GM13976 (cell line): ENCODE data around the gene CD2BP2.

Experiments
- DNase-seq: peaks from one replicate; pipeline ENCODE4 v3.0.0; 2012; ENCODE audit warnings: low spot score
- CTCF ChIP-seq: IDR thresholded peaks from 2 replicates; pipeline ENCODE4 v1.5.1; 2012; ENCODE audit warnings: borderline replicate concordance, mild to moderate bottlenecking; ENCODE audit not compliant: insufficient read depth; ENCODE audit errors: extremely low read depth, missing control alignments, control extremely low read depth
- in situ Hi-C: fragments of 300-500 bp; cut with MboI; formaldehyde crosslinking; loops from one replicate; pipeline ENCODE4 v1.12.0; 2022; ENCODE audit warnings: low sequenced_read_pairs, mixed read lengths, inconsistent platforms; ENCODE audit not compliant: unreplicated experiment

Gene CD2BP2

DNA sequence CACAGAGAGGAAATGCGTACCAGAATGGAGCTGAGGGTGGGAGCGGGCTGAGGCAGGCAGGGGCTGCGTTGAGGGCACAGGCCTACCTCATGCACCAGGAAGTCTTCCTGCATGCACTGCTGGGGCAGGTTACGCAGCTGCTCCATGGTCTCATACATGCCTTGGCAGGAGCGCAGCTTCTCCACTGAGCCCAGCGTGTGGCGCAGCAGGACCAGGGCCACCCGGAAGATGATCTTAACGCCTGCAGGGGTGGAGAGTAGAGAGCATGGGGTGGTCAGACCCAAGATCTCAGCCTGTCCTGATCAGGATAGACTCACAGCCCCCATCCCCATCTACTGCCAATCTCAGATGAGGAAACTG lies 3.4 kb upstream of the CD2BP2 start:
- in situ Hi-C loops = no loop called here
- no peak for DNase-seq
- no peak for TF ChIP-seq CTCF

DNA sequence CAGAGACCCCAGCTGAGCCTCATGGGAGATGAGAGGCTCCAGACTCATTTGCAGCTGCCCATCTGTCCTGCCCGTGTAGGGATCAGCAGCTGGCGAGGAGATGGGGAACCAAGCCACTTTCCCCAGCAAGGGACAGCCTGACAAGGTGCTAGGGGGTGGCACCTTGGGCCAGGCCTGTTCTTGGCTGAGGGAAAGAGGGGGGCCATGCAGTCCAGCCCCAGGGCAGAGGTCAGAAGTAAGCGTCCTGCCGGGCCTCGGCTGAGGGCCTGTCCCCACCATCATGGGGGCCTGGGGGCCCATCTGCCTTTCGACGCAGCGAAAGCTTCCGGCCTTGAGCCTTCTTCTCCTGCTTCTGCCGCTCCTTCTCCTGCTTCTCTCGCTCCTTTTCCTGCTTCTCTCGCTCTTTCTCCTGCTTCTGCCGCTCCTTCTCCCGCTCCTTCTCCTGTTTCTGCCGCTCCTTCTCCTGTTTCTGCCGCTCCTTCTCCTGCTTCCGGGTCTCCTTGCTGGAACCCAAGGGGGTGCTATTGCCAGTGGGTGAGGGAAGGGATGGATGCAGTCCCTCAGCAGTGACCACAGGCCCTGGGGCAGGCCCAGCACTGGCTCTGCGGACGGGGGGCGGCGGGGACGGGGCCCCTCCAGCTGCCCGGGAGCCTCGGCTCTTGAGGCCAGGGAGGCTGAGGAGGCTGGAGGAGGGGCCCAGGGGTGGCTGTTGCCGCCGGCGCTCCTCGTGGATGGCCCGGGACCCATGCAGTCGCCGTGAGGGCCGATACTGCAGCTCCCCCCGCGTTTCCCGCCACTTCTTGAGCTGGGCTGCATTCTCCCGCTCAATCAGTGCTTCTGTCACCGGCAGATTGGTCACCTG lies 2.8 kb upstream of the CD2BP2 start:
- TF ChIP-seq CTCF = no peak
- no peak for DNase-seq
- in situ Hi-C loops = no loop called here

DNA sequence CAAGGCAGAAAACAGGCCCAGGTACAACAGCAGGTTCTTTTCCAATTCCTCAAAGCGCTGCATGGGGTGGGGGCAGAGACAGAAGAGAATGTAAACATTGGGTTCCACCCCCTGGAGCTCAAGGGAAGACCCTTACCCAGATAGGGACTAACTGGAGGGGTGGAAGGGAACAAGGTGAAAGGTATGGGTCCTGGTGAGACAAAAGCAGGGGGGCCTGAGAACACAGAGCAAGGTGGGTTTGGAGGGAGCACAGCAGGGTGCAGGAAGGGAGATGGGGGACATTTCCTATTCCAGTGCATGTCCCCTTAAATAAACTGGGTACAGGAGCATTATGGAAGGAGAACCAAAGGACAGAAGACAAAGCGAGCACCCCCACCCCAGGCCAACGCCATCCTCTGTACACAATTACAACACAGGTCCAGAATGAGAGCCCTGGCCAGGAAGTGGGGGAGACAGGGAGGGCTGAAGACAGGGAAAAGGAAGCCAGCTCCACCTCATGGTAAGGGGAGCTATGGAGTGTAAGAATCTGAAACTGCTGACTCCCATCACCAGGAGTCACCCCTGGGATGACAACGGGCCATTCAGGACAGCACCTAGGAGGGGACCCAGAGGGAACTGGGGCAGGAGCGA lies 2.1 kb upstream of the CD2BP2 start:
- no peak for DNase-seq

GRCh38 chr16:30356401-30357084 lies 1.4 kb upstream of the CD2BP2 start:
- in situ Hi-C loops = no loop called here
- TF ChIP-seq CTCF = no peak

More for the DNA sequence above, 2.1 kb upstream of the CD2BP2 start:
- no peak for TF ChIP-seq CTCF
- in situ Hi-C loops = no loop called here

DNA sequence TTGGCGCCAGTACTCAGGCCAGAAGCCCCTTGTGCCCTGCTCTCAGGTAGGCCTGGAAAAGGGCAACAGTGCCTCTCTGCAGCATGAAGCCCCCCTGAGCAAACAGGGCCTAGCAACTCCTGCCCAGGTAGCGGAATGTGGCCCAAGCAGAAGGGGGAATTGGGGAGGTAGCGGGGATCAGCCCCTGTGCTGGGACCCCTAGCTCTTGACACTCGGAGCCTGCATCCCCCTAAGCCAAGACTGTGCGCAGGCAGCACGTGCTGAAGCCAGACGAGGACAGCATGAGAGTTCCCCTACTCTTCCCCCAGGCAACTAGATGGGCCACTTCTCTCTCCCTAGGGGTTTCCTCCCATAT lies 823 bp upstream of the CD2BP2 start:
- in situ Hi-C loops = no loop called here
- no peak for DNase-seq
- no peak for TF ChIP-seq CTCF

More at GRCh38 chr16:30356401-30357084, 1.4 kb upstream of the CD2BP2 start:
- DNase-seq = no peak

GRCh38 chr16:30354423-30355143 lies 525 bp downstream of the CD2BP2 start:
- TF ChIP-seq CTCF = no peak
- DNase-seq = no peak
- in situ Hi-C loops = no loop called here
